Hematopoietic multipotent progenitor cell treated with erythropoietin and hydrocortisone succinate and interleukin-3 and kit ligand, for 4 days (in vitro differentiated cells): ENCODE results near the gene TNNC2.
"Not testable (repeated sequence)": the region's sequence is repeated elsewhere in the genome, so short reads cannot be mapped to it uniquely, and the experiment has no call there.

ENCODE experiments used
- DNase-seq: peaks from one replicate; pipeline ENCODE4 v3.0.0-alpha.2; 2015

Gene TNNC2

GRCh38 chr20:45848421-45848820, 21.3 kb upstream of the TNNC2 start:
- DNase-seq, result no peak

GRCh38 chr20:45845452-45845851, 18.3 kb upstream of the TNNC2 start:
- no peak for DNase-seq

- no peak for DNase-seq
Observed at GRCh38 chr20:45843506-45843905, 16.4 kb upstream of the TNNC2 start.

GRCh38 chr20:45842169-45842812, 15.2 kb upstream of the TNNC2 start:
- peak; percentile 56 for DNase-seq

- DNase-seq, result no peak
Observed at GRCh38 chr20:45841407-45842129, 14.5 kb upstream of the TNNC2 start.

GRCh38 chr20:45840700-45841198, 13.6 kb upstream of the TNNC2 start:
- no peak for DNase-seq

GRCh38 chr20:45836841-45837240, 9.7 kb upstream of the TNNC2 start:
- DNase-seq, result peak; percentile 78

- no peak for DNase-seq
Observed at GRCh38 chr20:45835825-45836224, 8.7 kb upstream of the TNNC2 start.

- DNase-seq, result peak; percentile 63
Observed at GRCh38 chr20:45835329-45835765, 8.2 kb upstream of the TNNC2 start.

- DNase-seq, result no peak
Observed at GRCh38 chr20:45834797-45835161, 7.7 kb upstream of the TNNC2 start.

- DNase-seq, result no peak
Observed at GRCh38 chr20:45833883-45834796, 7.0 kb upstream of the TNNC2 start.

- peak; percentile 39 for DNase-seq
Observed at GRCh38 chr20:45833030-45833882, 6.1 kb upstream of the TNNC2 start, which contains the start of gene SNX21. Gene SNX21, plus strand, starts transcription at chr20:45833799. Its CDS starts 121 bp downstream, at chr20:45833920.

- DNase-seq, result peak; percentile 62
Observed at GRCh38 chr20:45832619-45833018, 5.5 kb upstream of the TNNC2 start.

- not testable (repeated sequence) for DNase-seq
Observed at GRCh38 chr20:45829673-45830106, 2.6 kb upstream of the TNNC2 start.

- DNase-seq, result no peak
Observed at GRCh38 chr20:45828589-45828988, 1.5 kb upstream of the TNNC2 start.

GRCh38 chr20:45827712-45828111, 600 bp upstream of the TNNC2 start:
- DNase-seq, result no peak

GRCh38 chr20:45826381-45827019, 612 bp downstream of the TNNC2 start:
- no peak for DNase-seq

- DNase-seq, result peak; percentile 81
Observed at GRCh38 chr20:45823949-45824835, 2.9 kb downstream of the TNNC2 start.

- DNase-seq, result peak; percentile 56
Observed at GRCh38 chr20:45822857-45823256, 4.3 kb downstream of the TNNC2 start.

GRCh38 chr20:45821947-45822346, 5.2 kb downstream of the TNNC2 start:
- no peak for DNase-seq

GRCh38 chr20:45819466-45819865, 7.6 kb downstream of the TNNC2 start:
- no peak for DNase-seq
